GDM1 (cell line): ENCODE results near the gene SH3BP5L.
"Not testable (repeated sequence)": the region's sequence is repeated elsewhere in the genome, so short reads cannot be mapped to it uniquely, and the experiment has no call there.

ENCODE experiments used
- DNase-seq: peaks from one replicate; lab custom pipeline; 2025; lab: John Stamatoyannopoulos, UW

The SH3BP5L gene

GRCh38 chr1:248850536-248851251 is 25.0 kb upstream of the SH3BP5L start:
- DNase-seq = no peak

DNA sequence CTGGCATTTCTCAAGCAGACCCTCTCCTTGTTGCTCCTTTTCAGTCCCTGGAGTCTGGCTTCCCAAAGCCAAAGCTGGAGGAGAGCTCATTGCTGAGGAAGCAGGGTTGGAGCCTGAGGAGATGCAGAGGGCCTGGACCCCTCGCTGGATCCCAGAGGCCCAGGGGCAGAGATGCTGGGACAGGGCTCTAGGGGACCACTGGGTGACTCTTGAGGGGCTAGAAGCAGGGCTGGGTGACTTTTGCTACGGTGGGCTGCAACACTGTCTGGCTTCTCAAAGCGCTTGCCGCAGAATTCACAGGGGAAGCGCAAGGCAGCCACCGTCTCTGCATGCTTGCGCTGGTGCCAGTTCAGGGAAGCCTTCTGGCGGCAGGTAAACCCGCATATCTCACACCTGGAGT is 24.4 kb upstream of the SH3BP5L start:
- DNase-seq = no peak

DNA sequence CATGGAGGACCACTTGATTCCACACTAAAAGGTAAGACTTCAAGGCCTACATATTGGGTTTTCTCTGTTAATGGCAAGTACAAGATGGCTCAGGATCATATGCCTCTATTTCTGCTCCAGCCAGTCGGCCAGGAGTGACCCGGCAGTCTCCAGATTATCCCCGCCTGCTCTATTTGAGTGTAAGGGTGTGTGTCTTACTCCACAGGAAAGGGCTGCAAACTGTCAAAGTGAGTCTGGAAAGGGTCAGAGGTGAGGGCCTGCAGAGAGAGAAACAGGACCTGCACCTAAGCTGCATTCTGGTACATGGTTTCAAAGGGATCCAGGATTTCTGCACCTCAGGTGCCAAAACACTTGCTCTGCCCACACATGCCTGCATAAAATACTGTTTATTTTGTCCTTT is 23.9 kb upstream of the SH3BP5L start:
- no peak for DNase-seq

DNA sequence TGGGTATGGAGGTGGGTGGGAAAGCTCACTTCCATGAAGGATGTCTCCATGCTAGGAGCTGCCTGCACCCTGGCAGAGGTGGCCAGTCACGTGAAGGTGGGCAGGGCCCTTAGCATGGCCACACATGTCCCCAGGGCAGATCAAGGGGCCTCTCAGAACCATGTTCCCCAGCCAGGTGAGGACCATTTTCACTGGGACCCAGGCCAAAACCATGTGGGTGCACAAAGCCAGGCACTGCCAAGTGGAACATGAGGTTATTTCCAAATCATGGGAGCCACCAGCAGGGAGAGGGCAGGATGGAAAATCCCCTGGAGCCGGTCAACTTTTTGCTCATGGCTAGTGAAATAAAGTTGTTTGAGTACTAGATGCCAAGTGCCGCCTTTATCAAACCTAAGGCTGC is 23.4 kb upstream of the SH3BP5L start:
- no peak for DNase-seq

DNA sequence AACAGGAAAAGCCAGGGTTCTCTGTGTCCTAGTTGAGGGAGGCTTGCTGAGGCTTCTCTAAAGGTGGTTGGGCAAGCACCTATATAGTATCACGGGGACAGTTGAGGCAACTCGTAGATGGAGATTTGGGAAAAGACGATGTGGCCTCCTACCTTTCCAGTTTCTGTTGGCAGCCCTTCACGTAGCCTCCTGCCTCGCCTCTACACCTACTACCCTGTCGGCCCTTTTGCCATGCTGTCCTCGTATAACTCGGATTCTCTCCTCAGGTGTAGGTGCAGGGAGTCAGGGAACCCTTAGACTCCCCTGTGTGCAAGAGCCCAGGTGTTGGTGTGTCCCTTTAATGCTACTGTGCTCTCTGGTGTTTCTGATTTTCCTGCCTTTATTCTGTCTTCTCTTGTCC is 22.9 kb upstream of the SH3BP5L start:
- no peak for DNase-seq

GRCh38 chr1:248847956-248848561 is 22.3 kb upstream of the SH3BP5L start:
- DNase-seq = no peak

DNA sequence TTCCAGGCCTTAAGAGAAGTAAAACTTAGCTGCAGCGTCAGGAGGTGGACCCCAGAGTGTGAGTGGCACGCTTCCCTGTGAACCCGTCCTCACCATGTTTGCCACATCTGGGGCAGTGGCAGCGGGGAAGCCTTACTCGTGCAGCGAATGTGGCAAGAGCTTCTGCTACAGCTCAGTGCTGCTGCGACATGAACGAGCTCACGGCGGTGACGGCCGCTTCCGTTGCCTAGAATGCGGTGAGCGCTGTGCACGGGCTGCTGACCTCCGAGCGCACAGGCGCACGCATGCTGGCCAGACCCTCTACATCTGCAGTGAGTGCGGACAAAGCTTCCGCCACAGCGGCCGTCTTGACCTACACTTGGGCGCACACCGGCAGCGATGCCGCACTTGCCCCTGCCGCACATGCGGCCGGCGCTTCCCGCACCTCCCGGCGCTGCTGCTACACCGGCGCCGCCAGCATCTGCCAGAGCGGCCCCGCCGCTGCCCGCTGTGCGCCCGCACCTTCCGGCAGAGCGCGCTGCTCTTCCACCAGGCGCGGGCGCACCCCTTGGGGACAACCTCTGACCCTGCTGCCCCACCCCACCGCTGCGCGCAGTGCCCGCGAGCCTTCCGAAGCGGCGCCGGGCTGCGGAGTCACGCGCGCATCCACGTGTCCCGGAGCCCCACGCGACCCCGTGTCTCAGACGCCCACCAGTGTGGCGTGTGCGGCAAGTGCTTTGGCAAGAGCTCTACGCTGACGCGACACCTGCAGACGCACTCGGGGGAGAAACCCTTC is 21.7 kb upstream of the SH3BP5L start:
- DNase-seq = no peak

DNA sequence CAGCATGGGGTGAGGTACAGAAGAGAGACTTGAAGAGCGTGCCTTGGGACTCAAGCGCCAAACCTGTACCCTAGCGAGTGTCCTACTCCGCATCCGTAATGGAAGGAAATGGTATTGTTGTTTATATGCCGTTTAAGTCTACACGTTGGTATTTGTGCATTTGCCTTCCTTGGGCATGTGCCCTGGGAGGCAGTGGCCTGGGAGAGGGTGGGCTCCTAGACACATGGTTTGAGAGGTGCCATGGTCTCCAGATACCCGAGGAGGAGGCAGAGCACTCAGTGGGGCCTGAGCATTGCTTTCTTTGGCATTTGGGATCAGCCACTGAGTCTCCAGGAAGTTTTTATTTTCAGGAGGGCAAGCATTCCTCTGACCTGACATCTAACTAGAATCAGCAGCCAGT is 18.8 kb upstream of the SH3BP5L start:
- DNase-seq = no peak

DNA sequence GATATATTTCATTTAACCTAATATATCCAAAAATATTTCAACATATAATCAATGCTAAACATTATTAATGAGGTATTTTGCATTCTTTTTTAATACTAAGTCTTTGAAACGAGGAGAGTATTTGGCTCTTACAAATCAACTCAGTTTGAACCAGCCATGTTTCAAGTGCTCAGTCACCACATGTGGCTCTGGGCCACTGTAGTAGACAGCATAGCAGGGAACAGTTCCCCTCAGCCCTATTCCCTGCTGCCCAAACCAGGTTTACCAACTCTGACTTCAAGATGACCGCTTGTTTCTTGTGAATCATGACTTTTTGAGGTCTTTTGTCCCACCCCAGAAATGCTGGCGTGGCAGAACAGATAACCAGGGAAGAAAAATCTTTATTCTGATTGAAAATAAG is 18.0 kb upstream of the SH3BP5L start:
- DNase-seq = no peak

DNA sequence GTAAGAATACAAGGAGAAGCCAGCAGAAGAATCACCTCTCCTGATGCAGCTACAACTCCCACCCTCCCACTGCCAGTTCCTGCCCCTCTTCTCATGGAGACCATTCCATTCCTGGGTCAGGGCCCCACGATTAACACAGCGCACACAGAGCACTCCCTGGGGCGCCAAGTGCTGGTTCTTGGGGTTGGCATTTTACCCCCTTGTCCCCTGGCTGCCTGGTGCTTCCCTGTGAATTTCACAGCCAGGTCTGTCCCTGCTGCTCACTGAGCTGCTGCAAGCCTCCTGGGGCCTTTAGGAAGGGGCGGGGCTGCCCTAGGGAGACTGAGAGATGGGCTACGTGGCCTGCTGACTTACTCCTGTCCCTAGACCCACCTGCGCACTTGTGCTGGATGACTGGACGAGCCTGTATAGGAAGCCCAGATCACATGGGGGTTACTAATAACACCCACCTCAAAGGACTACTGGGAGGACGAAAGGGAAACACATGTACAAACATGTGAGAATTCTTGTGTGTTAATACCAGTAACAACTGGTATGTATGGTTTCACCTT is 17.1 kb upstream of the SH3BP5L start:
- no peak for DNase-seq

- DNase-seq = peak; percentile 55
Measured at GRCh38 chr1:248841702-248842395, 16.1 kb upstream of the SH3BP5L start.

DNA sequence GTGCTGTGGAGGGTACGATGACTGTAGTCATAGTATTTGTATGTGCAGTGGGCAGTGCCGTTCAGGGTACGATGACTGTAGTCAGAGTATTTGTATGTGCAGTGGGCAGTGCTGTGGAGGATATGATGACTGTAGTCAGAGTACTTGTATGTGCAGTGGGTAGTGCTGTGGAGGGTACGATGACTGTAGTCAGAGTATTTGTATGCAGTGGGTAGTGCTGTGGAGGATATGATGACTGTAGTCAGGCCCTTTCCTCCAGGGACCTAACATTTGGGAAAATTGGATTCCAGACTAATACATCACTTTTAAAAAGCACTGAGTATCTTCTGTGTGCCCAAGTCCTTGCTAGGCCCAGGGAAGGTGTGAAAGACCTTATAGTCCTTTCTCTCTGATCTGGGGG is 15.2 kb upstream of the SH3BP5L start:
- no peak for DNase-seq

- DNase-seq = no peak
Measured at GRCh38 chr1:248839168-248839555, 13.4 kb upstream of the SH3BP5L start.

- peak; percentile 84 for DNase-seq
Measured at GRCh38 chr1:248838357-248839167, 12.8 kb upstream of the SH3BP5L start.

GRCh38 chr1:248837781-248838356 is 12.2 kb upstream of the SH3BP5L start, which contains the start of gene ZNF672:
TSS of gene ZNF672 (plus strand) at chr1:248838224. CDS start at chr1:248847275, 9,051 bp downstream.
- peak; percentile 92 for DNase-seq

DNA sequence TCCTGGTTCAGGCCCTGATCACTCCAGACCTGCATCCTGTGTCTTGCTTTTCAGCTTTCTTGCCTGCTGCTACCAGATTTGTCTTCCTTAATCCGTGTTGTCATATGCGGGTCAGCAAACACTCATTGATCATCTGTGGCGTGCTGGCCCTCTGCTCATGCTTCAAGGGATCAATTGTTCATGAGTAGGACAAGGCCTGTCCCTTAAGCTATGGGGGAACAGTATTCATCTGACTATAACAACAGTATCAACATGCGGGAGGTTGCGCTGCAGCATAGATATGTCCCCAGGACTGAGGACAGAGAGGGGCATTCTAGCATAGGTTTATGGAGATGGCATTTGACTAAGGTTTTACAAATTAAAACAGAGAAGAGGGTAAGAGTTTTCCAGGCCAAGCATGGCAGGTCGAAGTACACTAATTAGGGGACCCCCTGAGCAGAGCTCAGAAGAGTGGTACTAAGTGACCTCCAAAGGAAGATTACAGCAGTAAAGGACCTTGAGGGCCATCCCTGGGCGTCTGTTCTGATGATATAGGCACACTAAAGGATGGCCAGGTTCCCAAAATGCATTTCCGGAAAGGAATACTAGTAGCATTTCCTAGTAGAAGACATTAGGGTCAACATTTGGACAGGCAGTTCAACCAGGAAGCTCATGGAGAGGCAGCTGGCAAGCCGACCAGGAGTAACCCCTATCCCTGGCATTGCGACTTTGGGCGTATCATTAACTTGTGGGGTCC is 11.5 kb upstream of the SH3BP5L start:
- no peak for DNase-seq

GRCh38 chr1:248834343-248834940 is 8.7 kb upstream of the SH3BP5L start:
- peak; percentile 61 for DNase-seq

- no peak for DNase-seq
Measured at GRCh38 chr1:248831842-248832241, 6.1 kb upstream of the SH3BP5L start.

- not testable (repeated sequence) for DNase-seq
Measured at GRCh38 chr1:248830718-248831017, 5.0 kb upstream of the SH3BP5L start.

DNA sequence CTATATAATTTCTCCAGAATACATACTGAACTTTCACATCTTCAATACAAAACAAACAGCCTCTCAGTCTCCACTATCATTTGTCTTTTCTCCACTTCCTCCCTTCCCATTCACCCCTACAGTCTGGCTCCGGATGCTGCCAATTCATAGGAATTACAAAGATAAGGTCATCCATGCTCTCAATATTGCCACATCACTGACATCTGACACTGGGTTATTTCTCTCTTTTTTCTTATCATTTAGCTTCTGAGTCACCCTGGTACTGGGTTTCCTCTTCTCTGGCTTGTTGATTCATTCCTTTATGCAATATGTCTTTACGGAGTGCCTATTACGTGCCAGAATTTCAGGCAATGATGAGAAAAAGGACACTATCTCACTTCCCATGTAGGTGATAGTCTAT is 3.1 kb upstream of the SH3BP5L start:
- no peak for DNase-seq
